HepG2 (cell line): Measurements from ENCODE around the gene GRB2. TPM values are rescaled to one million over a fixed set of nuclear protein-coding genes. Genes with fewer than 3 reads are reported as not detected.

Source experiments
- ARID4A ChIP-seq: sonication (generic); formaldehyde crosslinking; IDR thresholded peaks from 2 replicates; pipeline ENCODE4 v1.5.0; 2020; ENCODE audit warnings: mild to moderate bottlenecking, missing genetic modification reagents, borderline replicate concordance
- EED ChIP-seq: sonication (generic); formaldehyde crosslinking; IDR thresholded peaks from 2 replicates; pipeline ENCODE4 v1.5.0; 2020; ENCODE audit warnings: mild to moderate bottlenecking, missing genetic modification reagents
- FOXA1 ChIP-seq, 2 experiments: fragments of 450-650 bp in 1 of 2; sonication (generic) in 1 of 2; formaldehyde crosslinking in 1 of 2; IDR thresholded peaks; 2 replicates each; pipeline versions ENCODE4 v1.4.0 to v1.6.1; 2016 to 2020; ENCODE audit warnings: missing genetic modification reagents in 1 of 2
- FOXK1 ChIP-seq: sonication (generic); formaldehyde crosslinking; IDR thresholded peaks from 2 replicates; pipeline ENCODE4 v1.4.0; 2020; ENCODE audit warnings: low read depth, missing genetic modification reagents, borderline replicate concordance
- GABPB1 ChIP-seq: IDR thresholded peaks from 2 replicates; pipeline ENCODE4 v1.6.1; 2016; ENCODE audit warnings: mild to moderate bottlenecking, missing genetic modification reagents, moderate library complexity, missing compliant biosample characterization
- HNRNPK ChIP-seq: fragments of 200-400 bp; formaldehyde crosslinking; IDR thresholded peaks from 2 replicates; pipeline ENCODE4 v1.6.1; 2018; ENCODE audit warnings: low read length, low read depth, moderate library complexity, mild to moderate bottlenecking; ENCODE audit not compliant: poor library complexity, severe bottlenecking
- MYC ChIP-seq: sonication (generic); formaldehyde crosslinking; IDR thresholded peaks from 2 replicates; pipeline ENCODE4 v1.9.0; 2021; ENCODE audit warnings: missing genetic modification reagents, borderline replicate concordance
- RBM39 ChIP-seq: fragments of 200-400 bp; formaldehyde crosslinking; IDR thresholded peaks from one replicate; pipeline ENCODE4 v1.6.1; 2018; ENCODE audit warnings: antibody characterized with exemption, mild to moderate bottlenecking, low read depth, low read length; ENCODE audit not compliant: poor library complexity, severe bottlenecking
- RXRA ChIP-seq: sonication (generic); formaldehyde crosslinking; IDR thresholded peaks from 2 replicates; pipeline ENCODE4 v1.5.1; 2020; ENCODE audit warnings: missing genetic modification reagents
- ZFY ChIP-seq: sonication (generic); formaldehyde crosslinking; IDR thresholded peaks from 2 replicates; pipeline ENCODE4 v1.4.0; 2020; ENCODE audit warnings: missing genetic modification reagents
- ZNF143 ChIP-seq: sonication (generic); formaldehyde crosslinking; IDR thresholded peaks from 2 replicates; pipeline ENCODE4 v1.4.0; 2020; ENCODE audit warnings: missing genetic modification reagents
- ZNF30 ChIP-seq: sonication (generic); formaldehyde crosslinking; IDR thresholded peaks from 2 replicates; pipeline ENCODE4 v1.5.0; 2020; ENCODE audit warnings: mild to moderate bottlenecking, missing genetic modification reagents
- ZNF326 ChIP-seq: sonication (generic); formaldehyde crosslinking; IDR thresholded peaks from 2 replicates; pipeline ENCODE4 v1.4.0; 2020; ENCODE audit warnings: missing genetic modification reagents, borderline replicate concordance
- ZNF558 ChIP-seq: sonication (generic); formaldehyde crosslinking; IDR thresholded peaks from 2 replicates; pipeline ENCODE4 v1.9.0; 2022; ENCODE audit warnings: mild to moderate bottlenecking, missing genetic modification reagents, borderline replicate concordance
- ZNF564 ChIP-seq: sonication (generic); formaldehyde crosslinking; IDR thresholded peaks from 2 replicates; pipeline ENCODE4 v1.8.1; 2023; ENCODE audit warnings: mild to moderate bottlenecking, missing genetic modification reagents
- polyA plus RNA-seq, 8 experiments: library from polyadenylated mRNA; depleted of rRNA in 3 of 8; stranded (reverse) in 7 of 8; unstranded in 1 of 8; fragments of >200 nt; fragmentation: Illumina TruSeq in 4 of 8; extraction: Trizol in 4 of 8; gene quantifications; 2 replicates each; pipeline versions ENCODE4 v1.2.1 to v1.2.3, GENCODE V29; 2011 to 2016; ENCODE audit warnings: low read depth in 4 of 8, missing spikeins in 1 of 8, mixed read lengths in 1 of 8; ENCODE audit not compliant: insufficient read depth in 1 of 8
- total RNA-seq, 5 experiments: library from RNA; depleted of rRNA; stranded (reverse); fragments of >200 nt; fragmentation: Illumina TruSeq; extraction: Trizol; gene quantifications; 2 replicates each; pipeline ENCODE4 v1.2.3, GENCODE V29; 2016; ENCODE audit warnings: low read depth in 1 of 5
- TF ChIP-seq, protein P1 (sequence below): sonication (generic); formaldehyde crosslinking; IDR thresholded peaks from 2 replicates; pipeline ENCODE4 v1.4.0; 2020; ENCODE audit warnings: missing genetic modification reagents
- TF ChIP-seq, protein P2 (sequence below): sonication (generic); formaldehyde crosslinking; IDR thresholded peaks from 2 replicates; pipeline ENCODE4 v1.5.0; 2020; ENCODE audit warnings: mild to moderate bottlenecking, missing genetic modification reagents, borderline replicate concordance
- TF ChIP-seq, protein P3 (sequence below): sonication (generic); formaldehyde crosslinking; IDR thresholded peaks from 2 replicates; pipeline ENCODE4 v1.4.0; 2020; ENCODE audit warnings: missing genetic modification reagents

The GRB2 gene
- total and polyA plus RNA-seq, 2 of the 13 experiments (the other 11 are each of a cell fraction or from before 2014, with no cell fraction given): 84.6 to 92.3 TPM

GRCh38 chr17:75270218-75270965 is 135.1 kb downstream of the GRB2 start (continued):
- TF ChIP-seq ARID4A (CRISPR knock-in tag) (peak; percentile 84), FOXK1 (CRISPR knock-in tag) (peak; percentile 55; the same call in 1 of the 2 replicates), ZFY (CRISPR knock-in tag) (peak; percentile 47), ZNF558 (no peak), ZNF30 (CRISPR knock-in tag) (no peak), GABPB1 (CRISPR knock-in tag) (peak; percentile 72), ZNF564 (CRISPR knock-in tag) (no peak), MYC (CRISPR knock-in tag) (no peak), FOXA1 (IDR thresholded peaks at IDR 0.05) (no peak), FOXA1 (CRISPR knock-in tag; IDR thresholded peaks at IDR 0.05) (peak; percentile 21; the same call in 1 of the 2 replicates), RBM39 (peak; percentile 56), EED (CRISPR knock-in tag) (peak; percentile 77), ZNF143 (peak; percentile 32; the same call in 1 of the 2 replicates), HNRNPK (no peak), ZNF326 (CRISPR knock-in tag) (no peak), RXRA (CRISPR knock-in tag) (no peak)
- TF ChIP-seq, protein P1, sequence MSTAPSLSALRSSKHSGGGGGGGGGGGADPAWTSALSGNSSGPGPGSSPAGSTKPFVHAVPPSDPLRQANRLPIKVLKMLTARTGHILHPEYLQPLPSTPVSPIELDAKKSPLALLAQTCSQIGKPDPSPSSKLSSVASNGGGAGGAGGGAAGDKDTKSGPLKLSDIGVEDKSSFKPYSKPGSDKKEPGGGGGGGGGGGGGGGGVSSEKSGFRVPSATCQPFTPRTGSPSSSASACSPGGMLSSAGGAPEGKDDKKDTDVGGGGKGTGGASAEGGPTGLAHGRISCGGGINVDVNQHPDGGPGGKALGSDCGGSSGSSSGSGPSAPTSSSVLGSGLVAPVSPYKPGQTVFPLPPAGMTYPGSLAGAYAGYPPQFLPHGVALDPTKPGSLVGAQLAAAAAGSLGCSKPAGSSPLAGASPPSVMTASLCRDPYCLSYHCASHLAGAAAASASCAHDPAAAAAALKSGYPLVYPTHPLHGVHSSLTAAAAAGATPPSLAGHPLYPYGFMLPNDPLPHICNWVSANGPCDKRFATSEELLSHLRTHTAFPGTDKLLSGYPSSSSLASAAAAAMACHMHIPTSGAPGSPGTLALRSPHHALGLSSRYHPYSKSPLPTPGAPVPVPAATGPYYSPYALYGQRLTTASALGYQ: no peak; the same call in 1 of the 2 replicates
- TF ChIP-seq, protein P2, sequence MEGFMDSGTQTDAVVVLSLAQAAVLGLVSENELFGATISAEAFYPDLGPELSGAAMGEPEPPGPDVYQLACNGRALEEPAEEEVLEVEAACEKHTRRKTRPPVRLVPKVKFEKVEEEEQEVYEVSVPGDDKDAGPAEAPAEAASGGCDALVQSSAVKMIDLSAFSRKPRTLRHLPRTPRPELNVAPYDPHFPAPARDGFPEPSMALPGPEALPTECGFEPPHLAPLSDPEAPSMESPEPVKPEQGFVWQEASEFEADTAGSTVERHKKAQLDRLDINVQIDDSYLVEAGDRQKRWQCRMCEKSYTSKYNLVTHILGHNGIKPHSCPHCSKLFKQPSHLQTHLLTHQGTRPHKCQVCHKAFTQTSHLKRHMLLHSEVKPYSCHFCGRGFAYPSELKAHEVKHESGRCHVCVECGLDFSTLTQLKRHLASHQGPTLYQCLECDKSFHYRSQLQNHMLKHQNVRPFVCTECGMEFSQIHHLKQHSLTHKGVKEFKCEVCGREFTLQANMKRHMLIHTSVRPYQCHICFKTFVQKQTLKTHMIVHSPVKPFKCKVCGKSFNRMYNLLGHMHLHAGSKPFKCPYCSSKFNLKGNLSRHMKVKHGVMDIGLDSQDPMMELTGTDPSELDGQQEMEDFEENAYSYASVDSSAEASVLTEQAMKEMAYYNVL (CRISPR knock-in tag): no peak
- TF ChIP-seq, protein P3, sequence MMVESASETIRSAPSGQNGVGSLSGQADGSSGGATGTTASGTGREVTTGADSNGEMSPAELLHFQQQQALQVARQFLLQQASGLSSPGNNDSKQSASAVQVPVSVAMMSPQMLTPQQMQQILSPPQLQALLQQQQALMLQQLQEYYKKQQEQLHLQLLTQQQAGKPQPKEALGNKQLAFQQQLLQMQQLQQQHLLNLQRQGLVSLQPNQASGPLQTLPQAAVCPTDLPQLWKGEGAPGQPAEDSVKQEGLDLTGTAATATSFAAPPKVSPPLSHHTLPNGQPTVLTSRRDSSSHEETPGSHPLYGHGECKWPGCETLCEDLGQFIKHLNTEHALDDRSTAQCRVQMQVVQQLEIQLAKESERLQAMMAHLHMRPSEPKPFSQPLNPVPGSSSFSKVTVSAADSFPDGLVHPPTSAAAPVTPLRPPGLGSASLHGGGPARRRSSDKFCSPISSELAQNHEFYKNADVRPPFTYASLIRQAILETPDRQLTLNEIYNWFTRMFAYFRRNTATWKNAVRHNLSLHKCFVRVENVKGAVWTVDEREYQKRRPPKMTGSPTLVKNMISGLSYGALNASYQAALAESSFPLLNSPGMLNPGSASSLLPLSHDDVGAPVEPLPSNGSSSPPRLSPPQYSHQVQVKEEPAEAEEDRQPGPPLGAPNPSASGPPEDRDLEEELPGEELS (CRISPR knock-in tag): no peak
